ENCODE results near the gene SLC25A2. TPM values are rescaled to one million over a fixed set of nuclear protein-coding genes. Genes with fewer than 3 reads are reported as not detected.

Gene SLC25A2
- total and polyA plus RNA-seq, 10 of the 15 experiments (the other 5 are each of a cell fraction or from before 2014, with no cell fraction given), result 0.09 to 0.44 (median 0.24) TPM; not detected in 6

- DNase-seq (ENCODE audit: low read depth, low spot score), result no peak
- WGBS (ENCODE audit: insufficient coverage, insufficient replicate concordance, low lambda C conversion rate, missing lambda C conversion rate), result 17% methylated on average over 5 of the region's 5 CpGs
Observed at GRCh38 chr5:141260458-141261237, 43.2 kb downstream of the SLC25A2 start.

DNA sequence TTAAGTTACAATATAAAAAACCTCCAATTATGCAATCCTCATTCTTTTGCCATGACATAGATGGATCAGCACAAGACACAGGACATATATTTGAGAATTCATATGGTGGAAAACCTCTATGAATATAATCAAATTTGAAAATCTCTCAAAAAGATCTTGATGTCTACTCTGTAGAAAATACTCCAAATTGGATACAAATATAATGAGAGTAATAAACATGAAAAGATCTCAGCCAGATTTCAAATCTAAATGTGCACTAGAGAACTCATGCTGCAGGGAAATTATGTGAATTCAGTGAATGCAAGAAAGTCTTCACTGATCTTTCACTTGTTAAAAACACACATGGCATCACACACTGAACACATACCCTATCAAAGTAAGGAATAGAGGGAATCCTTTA is 44.9 kb downstream of the SLC25A2 start:
- CTCF ChIA-PET, result no interaction called here
- no peak for TF ChIP-seq NFIC (IDR thresholded peaks at IDR 0.05; ENCODE audit: low read depth, low read length)
- TF ChIP-seq ZNF274 (IDR thresholded peaks at IDR 0.05; ENCODE audit: insufficient read depth, insufficient read length), result peak; percentile 53

More at GRCh38 chr5:141260458-141261237, 43.2 kb downstream of the SLC25A2 start:
- TF ChIP-seq CBX5 (IDR thresholded peaks at IDR 0.05; ENCODE audit: low read depth) (peak; percentile 37; the same call in 1 of the 2 replicates), ZNF274 (IDR thresholded peaks at IDR 0.05; ENCODE audit: insufficient read depth, insufficient read length) (peak; percentile 85), NBN (IDR thresholded peaks at IDR 0.05) (no peak), HDAC2 (IDR thresholded peaks at IDR 0.05) (no peak)
- H3K9ac ChIP-seq (ENCODE audit: control insufficient read depth, insufficient read depth, low read length), result no peak overlapping the region
- in situ Hi-C loops (cut with MboI) (no loop called here), intact Hi-C loops (cut with micrococcal nuclease; ENCODE audit: unreplicated experiment) (no loop called here)
- RAD21 ChIA-PET (ENCODE audit: unreplicated experiment), result no interaction called here
- POLR2A ChIA-PET, result no interaction called here
- no peak for FAIRE-seq
- ATAC-seq, result no peak
- no peaks in the 10 kb centered on the region for H3K36me3 ChIP-seq (ENCODE audit: control insufficient read depth in 2 of 2, insufficient read depth in 2 of 2, low read length in 1 of 2)
- no peak overlapping the region for H3K4me3 ChIP-seq
- no peak overlapping the region for H3K4me2 ChIP-seq (ENCODE audit: control insufficient read depth, insufficient read depth)
- H3K27me3 ChIP-seq (replicated peaks in 1 of 2; ENCODE audit: control insufficient read depth in 2 of 2, insufficient read depth in 2 of 2, low read length in 1 of 2), result no peaks in the 10 kb centered on the region
- CTCF ChIA-PET, result interaction anchor here (1.7 kb wide), 1 partner anchor 59 kb away, joined by 5 read pairs; the partner anchor contains the start of gene TAF7
- peaks cover 4% of the 10 kb centered on the region for H3K9me3 ChIP-seq (replicated peaks; ENCODE audit: control insufficient read depth, insufficient read depth, low read length)
- no peak overlapping the region for H2AFZ ChIP-seq (ENCODE audit: control insufficient read depth, low read depth, low read length)
- H3K4me1 ChIP-seq (ENCODE audit: control insufficient read depth, insufficient read depth, low read length), result no peaks in the 10 kb centered on the region
- BruUV-seq (replicated peaks), result no TSS peak
- no peaks in the 10 kb centered on the region for H3K79me2 ChIP-seq (ENCODE audit: control insufficient read depth, insufficient read depth, low read length)
- SMC1A ChIA-PET (ENCODE audit: uncharacterized antibody, unreplicated experiment), result interaction anchor here (1.0 kb wide), 1 partner anchor 13 kb away, joined by 3 read pairs; no protein-coding TSS in a partner anchor
- no peak overlapping the region for H3K27ac ChIP-seq (ENCODE audit: control insufficient read depth, insufficient read depth)
- no peaks in the 10 kb centered on the region for H4K20me1 ChIP-seq (ENCODE audit: control insufficient read depth, insufficient read depth)

More for the DNA sequence above, 44.9 kb downstream of the SLC25A2 start:
- Histone ChIP-seq H3K4me1 (ENCODE audit: control insufficient read depth, insufficient read depth, low read length) (no peaks in the 10 kb centered on the region), H3K27me3 (replicated peaks in 1 of 2; ENCODE audit: control insufficient read depth in 2 of 2, insufficient read depth in 2 of 2, low read length in 1 of 2) (no peaks in the 10 kb centered on the region), H3K79me2 (ENCODE audit: control insufficient read depth, insufficient read depth, low read length) (no peaks in the 10 kb centered on the region), H3K27ac (ENCODE audit: control insufficient read depth, insufficient read depth) (no peak overlapping the region), H4K20me1 (ENCODE audit: control insufficient read depth, insufficient read depth) (no peaks in the 10 kb centered on the region), H3K9ac (ENCODE audit: control insufficient read depth, insufficient read depth, low read length) (no peak overlapping the region), H3K9me3 (replicated peaks; ENCODE audit: control insufficient read depth, insufficient read depth, low read length) (peaks cover 4% of the 10 kb centered on the region), H3K4me2 (ENCODE audit: control insufficient read depth, insufficient read depth) (no peak overlapping the region), H2AFZ (ENCODE audit: control insufficient read depth, low read depth, low read length) (no peak overlapping the region), H3K36me3 (ENCODE audit: control insufficient read depth in 2 of 2, insufficient read depth in 2 of 2, low read length in 1 of 2) (no peaks in the 10 kb centered on the region), H3K4me3 (no peak overlapping the region)
- SMC1A ChIA-PET (ENCODE audit: uncharacterized antibody, unreplicated experiment), result no interaction called here
- ATAC-seq, result no peak
- intact Hi-C loops (cut with micrococcal nuclease; ENCODE audit: unreplicated experiment) (no loop called here), in situ Hi-C loops (cut with MboI) (no loop called here)
- no peak for DNase-seq (ENCODE audit: low read depth, low spot score)
- RAD21 ChIA-PET (ENCODE audit: unreplicated experiment), result no interaction called here
- FAIRE-seq, result no peak
- POLR2A ChIA-PET, result no interaction called here
- BruUV-seq (replicated peaks), result no TSS peak
